Activated CD4-positive, alpha-beta T cell treated with anti-CD3 and anti-CD28 coated beads, Interleukin-2, amount 50 U/mL, for 24 hours (primary cell): Measurements from ENCODE around the gene SMAD2.
"Not testable (repeated sequence)": the region's sequence is repeated elsewhere in the genome, so short reads cannot be mapped to it uniquely, and the experiment has no call there.

Experiments
- DNase-seq, 2 donors: peaks; one replicate each; pipeline ENCODE4 v3.0.0-alpha.2; 2020; ENCODE audit warnings: low read depth in 1 of 2, low spot score in 1 of 2

Gene SMAD2

GRCh38 chr18:47795434-47795814 lies 135.0 kb downstream of the SMAD2 start:
- DNase-seq: no peak

- no peak for DNase-seq
These were observed 135.6 kb downstream of the SMAD2 start for GRCh38 chr18:47794725-47795433.

GRCh38 chr18:47793609-47794008 lies 136.8 kb downstream of the SMAD2 start:
- no peak for DNase-seq

- no peak for DNase-seq
These were observed 138.9 kb downstream of the SMAD2 start for GRCh38 chr18:47791461-47791985.

GRCh38 chr18:47790036-47790435 lies 140.4 kb downstream of the SMAD2 start:
- no peak for DNase-seq

GRCh38 chr18:47788621-47789020 lies 141.8 kb downstream of the SMAD2 start:
- DNase-seq: no peak

- DNase-seq: no peak
These were observed 148.9 kb downstream of the SMAD2 start for GRCh38 chr18:47781561-47781960.

- no peak for DNase-seq
These were observed 150.3 kb downstream of the SMAD2 start for GRCh38 chr18:47780011-47780725.

- no peak for DNase-seq
These were observed 151.1 kb downstream of the SMAD2 start for GRCh38 chr18:47779381-47779780.

GRCh38 chr18:47777626-47778025 lies 152.8 kb downstream of the SMAD2 start:
- DNase-seq: no peak

GRCh38 chr18:47775961-47776360 lies 154.5 kb downstream of the SMAD2 start:
- DNase-seq: no peak

- no peak for DNase-seq
These were observed 156.5 kb downstream of the SMAD2 start for GRCh38 chr18:47773931-47774330.

- peak; percentile 50 for DNase-seq
These were observed 157.8 kb downstream of the SMAD2 start for GRCh38 chr18:47772374-47773248.

- DNase-seq: no peak
These were observed 158.5 kb downstream of the SMAD2 start for GRCh38 chr18:47771922-47772321.

- no peak for DNase-seq
These were observed 162.8 kb downstream of the SMAD2 start for GRCh38 chr18:47767699-47768098.

- not testable (repeated sequence) for DNase-seq
These were observed 163.3 kb downstream of the SMAD2 start for GRCh38 chr18:47767198-47767597.
